H9 (cell line): Measurements from ENCODE around the gene MSH3. TPM values are rescaled to one million over a fixed set of nuclear protein-coding genes. Genes with fewer than 3 reads are reported as not detected.

Experiments
- DNase-seq: peaks from one replicate; pipeline ENCODE4 v3.0.0-alpha.2; 2017
- H2AFZ ChIP-seq: one replicate; pipeline ENCODE4 v1.6.1; 2013; ENCODE audit warnings: mild to moderate bottlenecking, low read length, control low read depth, moderate library complexity
- H2AK5ac ChIP-seq: 2 replicates; pipeline ENCODE4 v1.6.1; 2013; ENCODE audit warnings: low read length, control low read depth, mixed read lengths; ENCODE audit not compliant: insufficient read length
- H2BK120ac ChIP-seq: one replicate; pipeline ENCODE4 v1.6.1; 2013; ENCODE audit warnings: low read depth, mild to moderate bottlenecking, low read length, control low read depth, inconsistent platforms; ENCODE audit not compliant: poor library complexity, severe bottlenecking
- H2BK12ac ChIP-seq: 2 replicates; pipeline ENCODE4 v1.6.1; 2013; ENCODE audit warnings: low read length, control low read depth, mixed read lengths, low read depth; ENCODE audit not compliant: insufficient read length
- H2BK15ac ChIP-seq: 2 replicates; pipeline ENCODE4 v1.6.1; 2013; ENCODE audit warnings: low read depth, low read length, control low read depth
- H2BK20ac ChIP-seq: one replicate; pipeline ENCODE4 v1.6.1; 2013; ENCODE audit warnings: low read depth, mild to moderate bottlenecking, low read length, control low read depth, inconsistent platforms; ENCODE audit not compliant: poor library complexity, severe bottlenecking
- H2BK5ac ChIP-seq: 2 replicates; pipeline ENCODE4 v1.6.1; 2013; ENCODE audit warnings: low read length, control low read depth, mixed read lengths; ENCODE audit not compliant: insufficient read length
- H3K14ac ChIP-seq: 2 replicates; pipeline ENCODE4 v1.6.1; 2013; ENCODE audit warnings: low read length, control low read depth; ENCODE audit not compliant: insufficient read depth
- H3K18ac ChIP-seq: 2 replicates; pipeline ENCODE4 v1.6.1; 2013; ENCODE audit warnings: low read depth, mild to moderate bottlenecking, mixed read lengths, low read length, control low read depth; ENCODE audit not compliant: insufficient read length
- H3K23ac ChIP-seq: 2 replicates; pipeline ENCODE4 v1.6.1; 2013; ENCODE audit warnings: low read length, control low read depth, mixed read lengths, low read depth; ENCODE audit not compliant: insufficient read length
- H3K23me2 ChIP-seq: 2 replicates; pipeline ENCODE4 v1.6.1; 2013; ENCODE audit warnings: low read depth, mild to moderate bottlenecking, mixed read lengths, low read length, control low read depth; ENCODE audit not compliant: insufficient read length, poor library complexity, severe bottlenecking
- H3K27ac ChIP-seq: 2 replicates; pipeline ENCODE4 v1.5.1; 2013; ENCODE audit warnings: low read length, control low read depth, mixed read lengths, low read depth; ENCODE audit not compliant: insufficient read length
- H3K27me3 ChIP-seq: 2 replicates; pipeline ENCODE4 v1.6.1; 2013; ENCODE audit warnings: low read length, control low read depth, inconsistent platforms; ENCODE audit not compliant: insufficient read depth
- H3K4ac ChIP-seq: 2 replicates; pipeline ENCODE4 v1.6.1; 2013; ENCODE audit warnings: low read depth, mild to moderate bottlenecking, control low read depth, inconsistent platforms, low read length, moderate library complexity
- H3K4me1 ChIP-seq: 2 replicates; pipeline ENCODE4 v1.6.1; 2013; ENCODE audit warnings: low read length, control low read depth, inconsistent platforms; ENCODE audit not compliant: insufficient read depth
- H3K4me2 ChIP-seq: 2 replicates; pipeline ENCODE4 v1.6.1; 2013; ENCODE audit warnings: low read length, control low read depth, mixed read lengths; ENCODE audit not compliant: insufficient read length, insufficient read depth
- H3K56ac ChIP-seq: 2 replicates; pipeline ENCODE4 v1.6.1; 2013; ENCODE audit warnings: low read depth, mild to moderate bottlenecking, mixed read lengths, low read length, control low read depth; ENCODE audit not compliant: insufficient read length
- H3K79me1 ChIP-seq: 2 replicates; pipeline ENCODE4 v1.6.1; 2013; ENCODE audit warnings: low read depth, mild to moderate bottlenecking, moderate library complexity, low read length, control low read depth, inconsistent platforms; ENCODE audit not compliant: insufficient read depth, poor library complexity, severe bottlenecking
- H3K79me2 ChIP-seq: 2 replicates; pipeline ENCODE4 v1.6.1; 2013; ENCODE audit warnings: low read length, control low read depth, inconsistent platforms; ENCODE audit not compliant: insufficient read depth
- H3K9ac ChIP-seq: 2 replicates; pipeline ENCODE4 v1.6.1; 2013; ENCODE audit warnings: low read length, control low read depth, mixed read lengths; ENCODE audit not compliant: insufficient read length; ENCODE audit errors: extremely low read depth
- H3K9me3 ChIP-seq: one replicate; pipeline ENCODE4 v1.6.1; 2013; ENCODE audit warnings: low read depth, low read length, inconsistent platforms; ENCODE audit not compliant: control insufficient read depth
- H3T11ph ChIP-seq: one replicate; pipeline ENCODE4 v1.6.1; 2013; ENCODE audit warnings: mild to moderate bottlenecking, low read length, control low read depth, inconsistent platforms
- H4K20me1 ChIP-seq: one replicate; pipeline ENCODE4 v1.6.1; 2013; ENCODE audit not compliant: control insufficient read depth, insufficient read length, insufficient read depth
- H4K5ac ChIP-seq: 2 replicates; pipeline ENCODE4 v1.6.1; 2013; ENCODE audit warnings: low read depth, mild to moderate bottlenecking, mixed read lengths, low read length, control low read depth; ENCODE audit not compliant: insufficient read length
- H4K8ac ChIP-seq: replicated peaks from 2 replicates; pipeline ENCODE4 v1.6.1; 2013; ENCODE audit warnings: low read length, control low read depth, mixed read lengths, low read depth; ENCODE audit not compliant: insufficient read length
- H4K91ac ChIP-seq: 2 replicates; pipeline ENCODE4 v1.6.1; 2013; ENCODE audit warnings: low read depth, mild to moderate bottlenecking, moderate library complexity, mixed read lengths, low read length, control low read depth; ENCODE audit not compliant: insufficient read length
- H3K27ac Mint-ChIP-seq, 3 experiments: 2 replicates in 2 of 3; 3 replicates in 1 of 3; pipeline ENCODE4 v1.8.0; 2020 to 2021; ENCODE audit warnings: mixed read lengths in 3 of 3, mild to moderate bottlenecking in 1 of 3, moderate library complexity in 1 of 3
- H3K27me3 Mint-ChIP-seq: 2 replicates; pipeline ENCODE4 v1.8.0; 2021; ENCODE audit warnings: low read depth, mild to moderate bottlenecking, moderate library complexity, mixed read lengths
- H3K36me3 Mint-ChIP-seq, 3 experiments: 2 replicates in 2 of 3; 3 replicates in 1 of 3; pipeline ENCODE4 v1.8.0; 2020 to 2021; ENCODE audit warnings: low read depth in 3 of 3, mixed read lengths in 3 of 3; ENCODE audit not compliant: insufficient read depth in 1 of 3
- H3K4me1 Mint-ChIP-seq, 2 experiments: 2 replicates each; pipeline ENCODE4 v1.8.0; 2020; ENCODE audit warnings: mixed read lengths in 2 of 2
- H3K4me3 Mint-ChIP-seq, 2 experiments: 2 replicates in 1 of 2; 3 replicates in 1 of 2; pipeline ENCODE4 v1.8.0; 2020 to 2021; ENCODE audit warnings: mild to moderate bottlenecking in 2 of 2, mixed read lengths in 2 of 2, moderate library complexity in 1 of 2
- H3K9me3 Mint-ChIP-seq, 2 experiments: 2 replicates in 1 of 2; 3 replicates in 1 of 2; pipeline ENCODE4 v1.8.0; 2020; ENCODE audit warnings: mild to moderate bottlenecking in 2 of 2, mixed read lengths in 2 of 2, moderate library complexity in 1 of 2
- total RNA-seq: library from RNA; stranded (reverse); gene quantifications from 2 replicates; pipeline ENCODE4 v1.2.1, GENCODE V29; 2021
- TF ChIP-seq, protein P1 (sequence below): fragments of 200-600 bp; sonication (generic); conservative IDR thresholded peaks from 3 replicates; pipeline ENCODE4 v1.8.0; 2021; ENCODE audit warnings: antibody characterized with exemption, mild to moderate bottlenecking

MSH3 gene
- total RNA-seq, 1 experiment from 2014 or later = 17.3 TPM

GRCh38 chr5:80867233-80867632 lies 212.8 kb downstream of the MSH3 start:
- no peak overlapping the region for H2BK20ac ChIP-seq
- H4K5ac ChIP-seq = no peak overlapping the region
- H3K4me1 ChIP-seq = no peaks in the 10 kb centered on the region
- H3T11ph ChIP-seq = no peak overlapping the region
- no peaks in the 10 kb centered on the region for H3K23me2 ChIP-seq
- H2BK15ac ChIP-seq = no peak overlapping the region
- no peak overlapping the region for H2BK120ac ChIP-seq
- no peaks in the 10 kb centered on the region for H3K4me1 Mint-ChIP-seq
- no peak overlapping the region for H3K18ac ChIP-seq
- H3K4ac ChIP-seq = no peak overlapping the region
- H3K27ac ChIP-seq = no peak overlapping the region
- peaks cover 0 to 7% (median 1%) of the 10 kb centered on the region in 3 experiments; a peak in 3 of 7 replicates for H3K36me3 Mint-ChIP-seq
- H3K4me2 ChIP-seq = no peak overlapping the region
- no peak overlapping the region for H2BK5ac ChIP-seq
- H3K27me3 ChIP-seq = no peaks in the 10 kb centered on the region
- H3K27me3 Mint-ChIP-seq = no peaks in the 10 kb centered on the region
- H4K20me1 ChIP-seq = no peaks in the 10 kb centered on the region
- H3K79me2 ChIP-seq = no peaks in the 10 kb centered on the region
- no peak overlapping the region for H4K8ac ChIP-seq
- TF ChIP-seq, protein P1, sequence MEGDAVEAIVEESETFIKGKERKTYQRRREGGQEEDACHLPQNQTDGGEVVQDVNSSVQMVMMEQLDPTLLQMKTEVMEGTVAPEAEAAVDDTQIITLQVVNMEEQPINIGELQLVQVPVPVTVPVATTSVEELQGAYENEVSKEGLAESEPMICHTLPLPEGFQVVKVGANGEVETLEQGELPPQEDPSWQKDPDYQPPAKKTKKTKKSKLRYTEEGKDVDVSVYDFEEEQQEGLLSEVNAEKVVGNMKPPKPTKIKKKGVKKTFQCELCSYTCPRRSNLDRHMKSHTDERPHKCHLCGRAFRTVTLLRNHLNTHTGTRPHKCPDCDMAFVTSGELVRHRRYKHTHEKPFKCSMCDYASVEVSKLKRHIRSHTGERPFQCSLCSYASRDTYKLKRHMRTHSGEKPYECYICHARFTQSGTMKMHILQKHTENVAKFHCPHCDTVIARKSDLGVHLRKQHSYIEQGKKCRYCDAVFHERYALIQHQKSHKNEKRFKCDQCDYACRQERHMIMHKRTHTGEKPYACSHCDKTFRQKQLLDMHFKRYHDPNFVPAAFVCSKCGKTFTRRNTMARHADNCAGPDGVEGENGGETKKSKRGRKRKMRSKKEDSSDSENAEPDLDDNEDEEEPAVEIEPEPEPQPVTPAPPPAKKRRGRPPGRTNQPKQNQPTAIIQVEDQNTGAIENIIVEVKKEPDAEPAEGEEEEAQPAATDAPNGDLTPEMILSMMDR = no peak
- no peaks in the 10 kb centered on the region for H3K79me1 ChIP-seq
- H3K56ac ChIP-seq = no peak overlapping the region
- no peak for DNase-seq
- H2BK12ac ChIP-seq = no peak overlapping the region
- no peak overlapping the region for H4K91ac ChIP-seq
- H3K4me3 Mint-ChIP-seq = no peak overlapping the region
- H3K27ac Mint-ChIP-seq = no peak overlapping the region
- H3K9me3 Mint-ChIP-seq = no peaks in the 10 kb centered on the region
- H3K9me3 ChIP-seq = no peaks in the 10 kb centered on the region
- H3K14ac ChIP-seq = no peak overlapping the region
- H2AFZ ChIP-seq = no peak overlapping the region
- no peak overlapping the region for H3K9ac ChIP-seq
- H3K23ac ChIP-seq = no peak overlapping the region
- no peak overlapping the region for H2AK5ac ChIP-seq
